ENCODE data around the gene MYH9.

Gene MYH9

GRCh38 chr22:36234213-36234612, 153.6 kb downstream of the MYH9 start:
- no peak for DNase-seq (ENCODE audit: low spot score)

GRCh38 chr22:36233796-36234195, 154.0 kb downstream of the MYH9 start:
- DNase-seq (ENCODE audit: low spot score): no peak
- TF ChIP-seq CTCF (IDR thresholded peaks at IDR 0.05; ENCODE audit: extremely low read depth, missing control alignments): no peak

More at GRCh38 chr22:36234213-36234612, 153.6 kb downstream of the MYH9 start:
- TF ChIP-seq CTCF (IDR thresholded peaks at IDR 0.05; ENCODE audit: extremely low read depth, missing control alignments): no peak

GRCh38 chr22:36232715-36233401, 154.9 kb downstream of the MYH9 start:
- TF ChIP-seq CTCF (IDR thresholded peaks at IDR 0.05; ENCODE audit: extremely low read depth, missing control alignments): no peak
- no peak for DNase-seq (ENCODE audit: low spot score)

Measured in GM20000 (cell line).